Activated CD8-positive, alpha-beta T cell treated with anti-CD3 and anti-CD28 coated beads for 36 hours (primary cell): ENCODE results near the gene PPCDC. TPM values are rescaled to one million over a fixed set of nuclear protein-coding genes. Genes with fewer than 3 reads are reported as not detected.
A peak's percentile ranks its signal among the peaks of the same experiment; 100 is the strongest.
"Not testable (repeated sequence)": the region's sequence is repeated elsewhere in the genome, so short reads cannot be mapped to it uniquely, and the experiment has no call there.

Experiments
- ATAC-seq: fragments of 200-7000 bp; cut with Tn5 transposase; one replicate; pipeline ENCODE4 v1.10.0; 2021; ENCODE audit warnings: mild to moderate bottlenecking, moderate library complexity
- CTCF ChIA-PET: fragments of 350-600 bp; sonication (Branson Sonifier 250); formaldehyde crosslinking; loops from one replicate; lab custom pipeline; 2021; ENCODE audit warnings: antibody characterized with exemption; lab: Charles Lee
- POLR2A ChIA-PET: fragments of 350-600 bp; sonication (Branson Sonifier 250); formaldehyde crosslinking; loops from one replicate; lab custom pipeline; 2021; ENCODE audit warnings: antibody characterized with exemption; lab: Charles Lee
- DNase-seq: peaks from one replicate; pipeline ENCODE4 v3.0.0-alpha.2; 2020
- H3K27ac Mint-ChIP-seq: one replicate; pipeline ENCODE4 v1.8.0; 2021; ENCODE audit warnings: mild to moderate bottlenecking, mixed read lengths
- H3K27me3 Mint-ChIP-seq: one replicate; pipeline ENCODE4 v1.8.0; 2021; ENCODE audit warnings: mixed read lengths
- H3K36me3 Mint-ChIP-seq: one replicate; pipeline ENCODE4 v1.8.0; 2021; ENCODE audit warnings: low read depth, mixed read lengths
- H3K4me1 Mint-ChIP-seq: one replicate; pipeline ENCODE4 v1.8.0; 2021; ENCODE audit warnings: low read depth, mixed read lengths
- H3K4me3 Mint-ChIP-seq: one replicate; pipeline ENCODE4 v1.8.0; 2021; ENCODE audit warnings: mild to moderate bottlenecking, moderate library complexity, mixed read lengths
- H3K9me3 Mint-ChIP-seq: one replicate; pipeline ENCODE4 v1.8.0; 2021; ENCODE audit warnings: mixed read lengths
- CTCF ChIP-seq: fragments of 200-600 bp; IDR thresholded peaks from one replicate; pipeline ENCODE4 v1.8.0; 2022; ENCODE audit warnings: antibody characterized with exemption, mild to moderate bottlenecking
- intact Hi-C: fragments of 100-400 bp; cut with micrococcal nuclease; formaldehyde crosslinking; loops from one replicate; pipeline ENCODE4 v1.10.0; 2022
- total RNA-seq, 2 experiments: library from RNA; stranded (reverse); gene quantifications; one replicate each; pipeline ENCODE4 v1.2.3, GENCODE V29; 2021

Gene PPCDC
- total RNA-seq, 2 experiments from 2014 or later = 25.7 to 26.6 TPM

DNA sequence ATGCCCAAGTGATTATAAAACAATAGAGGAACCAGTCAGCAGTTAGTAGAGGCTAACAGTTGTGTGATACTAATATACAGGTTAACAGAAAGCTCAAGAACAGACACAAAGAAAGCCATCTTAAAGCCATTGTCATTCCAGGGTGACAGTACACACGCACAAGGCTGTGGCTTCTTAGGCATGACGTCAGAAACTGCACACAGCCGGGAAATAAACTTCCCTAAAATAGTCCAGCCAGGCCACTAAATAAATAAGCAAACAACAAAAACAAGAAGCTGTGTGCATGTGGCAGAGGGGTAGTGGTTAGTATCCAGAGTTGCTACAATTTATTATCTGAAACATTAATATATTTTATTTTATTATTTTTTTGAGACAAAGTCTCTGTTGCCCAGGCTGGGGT, 49.8 kb downstream of the PPCDC start:
- no peak for TF ChIP-seq CTCF
- Mint-ChIP-seq H3K36me3 (peaks cover 10% of the 10 kb centered on the region), H3K4me3 (no peak overlapping the region), H3K27ac (no peak overlapping the region), H3K4me1 (peaks cover 11% of the 10 kb centered on the region), H3K27me3 (peaks cover 4% of the 10 kb centered on the region), H3K9me3 (peaks cover 12% of the 10 kb centered on the region)
- CTCF ChIA-PET = interaction anchor here (0.9 kb wide), 1 partner anchor 30 kb away, joined by 3 read pairs; no protein-coding TSS in a partner anchor
- DNase-seq (no peak), ATAC-seq (no peak)
- POLR2A ChIA-PET = no interaction called here
- intact Hi-C loops = no loop called here

GRCh38 chr15:75076277-75076676, 52.9 kb downstream of the PPCDC start:
- no peak for ATAC-seq
- TF ChIP-seq CTCF = no peak
- Mint-ChIP-seq H3K27me3 (peaks cover 13% of the 10 kb centered on the region), H3K27ac (no peak overlapping the region), H3K36me3 (peaks cover 10% of the 10 kb centered on the region), H3K4me3 (no peak overlapping the region), H3K4me1 (peaks cover 6% of the 10 kb centered on the region), H3K9me3 (peaks cover 12% of the 10 kb centered on the region)
- POLR2A ChIA-PET = no interaction called here
- intact Hi-C loops = no loop called here
- CTCF ChIA-PET = interaction anchor here (1.6 kb wide), 1 partner anchor 32 kb away, joined by 3 read pairs; no protein-coding TSS in a partner anchor
- DNase-seq = peak; percentile 19

DNA sequence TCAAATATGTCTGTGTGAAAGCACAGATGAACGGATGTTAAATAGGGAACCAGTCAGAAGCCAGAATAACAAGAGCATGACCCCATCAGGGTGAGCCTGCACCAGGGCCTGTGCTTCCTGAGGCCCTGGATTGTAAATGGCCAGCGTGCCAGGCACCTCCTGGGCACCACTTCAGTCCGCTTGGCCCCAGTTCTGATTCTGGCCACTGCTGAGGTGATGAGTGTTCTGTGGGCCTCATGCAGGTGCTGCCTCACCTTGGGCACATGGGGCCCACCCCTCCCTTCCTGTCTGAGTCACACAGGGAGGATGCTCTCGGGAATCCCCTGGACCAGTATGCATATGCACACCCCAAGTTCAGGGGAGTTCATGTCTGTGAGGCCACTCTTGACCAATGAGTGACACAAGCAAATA, 54.2 kb downstream of the PPCDC start:
- intact Hi-C loops, POLR2A ChIA-PET: not testable (repeated sequence)
- peaks cover 17% of the 10 kb centered on the region for H3K27me3 Mint-ChIP-seq

GRCh38 chr15:75081150-75081549, 57.8 kb downstream of the PPCDC start:
- TF ChIP-seq CTCF = no peak
- no peak for DNase-seq
- intact Hi-C loops = no loop called here
- Mint-ChIP-seq H3K4me3 (no peak overlapping the region), H3K4me1 (peaks cover 6% of the 10 kb centered on the region), H3K36me3 (peaks cover 5% of the 10 kb centered on the region), H3K9me3 (peaks cover 16% of the 10 kb centered on the region), H3K27ac (no peak overlapping the region), H3K27me3 (peaks cover 24% of the 10 kb centered on the region)
- CTCF ChIA-PET = interaction anchor here (1.3 kb wide), 1 partner anchor 10 kb away, joined by 3 read pairs; no protein-coding TSS in a partner anchor
- POLR2A ChIA-PET = no interaction called here
- no peak for ATAC-seq

More for the DNA sequence above, 54.2 kb downstream of the PPCDC start:
- CTCF ChIA-PET, H3K36me3 Mint-ChIP-seq, H3K4me3 Mint-ChIP-seq, H3K4me1 Mint-ChIP-seq, H3K27ac Mint-ChIP-seq: not testable (repeated sequence)
- ATAC-seq (peak; percentile 79), DNase-seq (peak; percentile 55)
- H3K9me3 Mint-ChIP-seq = peaks cover 16% of the 10 kb centered on the region

- H3K4me1 Mint-ChIP-seq = peaks cover 3% of the 10 kb centered on the region
- POLR2A ChIA-PET = no interaction called here
- H3K4me3 Mint-ChIP-seq = no peak overlapping the region
- no peak for DNase-seq
- TF ChIP-seq CTCF = no peak
- no peak for ATAC-seq
- H3K36me3 Mint-ChIP-seq = peaks cover 6% of the 10 kb centered on the region
- peaks cover 22% of the 10 kb centered on the region for H3K9me3 Mint-ChIP-seq
- CTCF ChIA-PET = no interaction called here
- intact Hi-C loops = no loop called here
- H3K27ac Mint-ChIP-seq = no peak overlapping the region
- H3K27me3 Mint-ChIP-seq = peaks cover 24% of the 10 kb centered on the region
Observed at GRCh38 chr15:75082689-75083088, 59.3 kb downstream of the PPCDC start.

GRCh38 chr15:75085708-75086107, 62.3 kb downstream of the PPCDC start:
- H3K4me3 Mint-ChIP-seq, CTCF ChIA-PET, H3K36me3 Mint-ChIP-seq, H3K27ac Mint-ChIP-seq, intact Hi-C loops, H3K4me1 Mint-ChIP-seq, DNase-seq, ATAC-seq: not testable (repeated sequence)
- POLR2A ChIA-PET = interaction anchor here (0.6 kb wide), 1 partner anchor 449 kb away, joined by 3 read pairs; no protein-coding TSS in a partner anchor
- Mint-ChIP-seq H3K27me3 (peaks cover 21% of the 10 kb centered on the region), H3K9me3 (peaks cover 22% of the 10 kb centered on the region)
